OCI-LY3 (cell line): ENCODE measurements around the gene MAT2A.
"Not testable (repeated sequence)": the region's sequence is repeated elsewhere in the genome, so short reads cannot be mapped to it uniquely, and the experiment has no call there.

Experiments used
- EZH2phosphoT487 ChIP-seq: fragments of 200-600 bp; shearing (Covaris generic); IDR thresholded peaks from 2 replicates; pipeline ENCODE4 v1.6.1; 2018; ENCODE audit warnings: antibody characterized with exemption, mixed run types, low read depth
- TF ChIP-seq, protein P1 (sequence below): fragments of 200-600, 300-600 bp; sonication (generic); IDR thresholded peaks from 2 replicates; pipeline ENCODE4 v1.5.1; 2014; ENCODE audit warnings: antibody characterized with exemption, low read length, low read depth

- TF ChIP-seq, protein P1, sequence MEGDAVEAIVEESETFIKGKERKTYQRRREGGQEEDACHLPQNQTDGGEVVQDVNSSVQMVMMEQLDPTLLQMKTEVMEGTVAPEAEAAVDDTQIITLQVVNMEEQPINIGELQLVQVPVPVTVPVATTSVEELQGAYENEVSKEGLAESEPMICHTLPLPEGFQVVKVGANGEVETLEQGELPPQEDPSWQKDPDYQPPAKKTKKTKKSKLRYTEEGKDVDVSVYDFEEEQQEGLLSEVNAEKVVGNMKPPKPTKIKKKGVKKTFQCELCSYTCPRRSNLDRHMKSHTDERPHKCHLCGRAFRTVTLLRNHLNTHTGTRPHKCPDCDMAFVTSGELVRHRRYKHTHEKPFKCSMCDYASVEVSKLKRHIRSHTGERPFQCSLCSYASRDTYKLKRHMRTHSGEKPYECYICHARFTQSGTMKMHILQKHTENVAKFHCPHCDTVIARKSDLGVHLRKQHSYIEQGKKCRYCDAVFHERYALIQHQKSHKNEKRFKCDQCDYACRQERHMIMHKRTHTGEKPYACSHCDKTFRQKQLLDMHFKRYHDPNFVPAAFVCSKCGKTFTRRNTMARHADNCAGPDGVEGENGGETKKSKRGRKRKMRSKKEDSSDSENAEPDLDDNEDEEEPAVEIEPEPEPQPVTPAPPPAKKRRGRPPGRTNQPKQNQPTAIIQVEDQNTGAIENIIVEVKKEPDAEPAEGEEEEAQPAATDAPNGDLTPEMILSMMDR, result not testable (repeated sequence)
- TF ChIP-seq EZH2phosphoT487, result not testable (repeated sequence)
Observed at GRCh38 chr2:85560403-85560726, 21.4 kb downstream of the MAT2A start.
